Mesenchymal stem cell (in vitro differentiated cells and primary cell): ENCODE results near the gene AOC2.

Experiments
- DNase-seq: peaks from one replicate; pipeline ENCODE4 v3.0.0-alpha.2; 2013
- H2AFZ ChIP-seq: one replicate; pipeline ENCODE4 v1.6.1; 2013; ENCODE audit warnings: low read depth, mild to moderate bottlenecking, control low read depth, inconsistent platforms, low read length, moderate library complexity
- H2AK5ac ChIP-seq: 2 replicates; pipeline ENCODE4 v1.6.1; 2013; ENCODE audit warnings: low read length, moderate library complexity, mild to moderate bottlenecking, inconsistent platforms; ENCODE audit not compliant: severe bottlenecking
- H2BK120ac ChIP-seq: one replicate; pipeline ENCODE4 v1.6.1; 2013; ENCODE audit warnings: low read depth, mild to moderate bottlenecking, inconsistent platforms, low read length, moderate library complexity
- H2BK12ac ChIP-seq, 2 experiments: one replicate each; pipeline ENCODE4 v1.6.1; 2013; ENCODE audit warnings: inconsistent platforms in 2 of 2, low read length in 2 of 2, mild to moderate bottlenecking in 2 of 2, moderate library complexity in 2 of 2, control low read depth in 1 of 2
- H2BK15ac ChIP-seq: one replicate; pipeline ENCODE4 v1.6.1; 2013; ENCODE audit warnings: mild to moderate bottlenecking, low read depth, inconsistent platforms; ENCODE audit not compliant: poor library complexity, severe bottlenecking
- H2BK5ac ChIP-seq: 2 replicates; pipeline ENCODE4 v1.6.1; 2013; ENCODE audit warnings: low read depth, mild to moderate bottlenecking, low read length, control low read depth, inconsistent platforms; ENCODE audit not compliant: poor library complexity, severe bottlenecking
- H3K14ac ChIP-seq, 2 experiments: one replicate each; pipeline ENCODE4 v1.6.1; 2013; ENCODE audit warnings: inconsistent platforms in 2 of 2, low read length in 2 of 2, control low read depth in 1 of 2, mild to moderate bottlenecking in 1 of 2, moderate library complexity in 1 of 2
- H3K18ac ChIP-seq, 2 experiments: one replicate each; pipeline ENCODE4 v1.6.1; 2013; ENCODE audit warnings: inconsistent platforms in 2 of 2, low read length in 2 of 2, control low read depth in 1 of 2, low read depth in 1 of 2, mild to moderate bottlenecking in 1 of 2
- H3K23ac ChIP-seq, 2 experiments: one replicate each; pipeline ENCODE4 v1.6.1; 2013; ENCODE audit warnings: inconsistent platforms in 2 of 2, low read length in 2 of 2, mild to moderate bottlenecking in 2 of 2, moderate library complexity in 2 of 2, control low read depth in 1 of 2
- H3K27ac ChIP-seq: 2 replicates; pipeline ENCODE4 v1.5.1; 2013; ENCODE audit warnings: mild to moderate bottlenecking, moderate library complexity, low read length, control low read depth, inconsistent platforms; ENCODE audit not compliant: poor library complexity, severe bottlenecking
- H3K27me3 ChIP-seq, 2 experiments: 2 replicates each; pipeline versions ENCODE4 v1.6.1 to v1.7.0; 2013; ENCODE audit warnings: low read length in 2 of 2, mild to moderate bottlenecking in 2 of 2, moderate library complexity in 2 of 2, control low read depth in 1 of 2, inconsistent platforms in 1 of 2; ENCODE audit not compliant: control insufficient read depth in 1 of 2, insufficient read depth in 1 of 2
- H3K36me3 ChIP-seq, 2 experiments: 2 replicates each; pipeline versions ENCODE4 v1.6.1 to v1.7.0; 2013; ENCODE audit warnings: low read length in 2 of 2, control low read depth in 1 of 2, inconsistent platforms in 1 of 2, low read depth in 1 of 2, mild to moderate bottlenecking in 1 of 2; ENCODE audit not compliant: insufficient read depth in 2 of 2, control insufficient read depth in 1 of 2
- H3K4ac ChIP-seq, 2 experiments: one replicate each; pipeline ENCODE4 v1.6.1; 2013; ENCODE audit warnings: inconsistent platforms in 2 of 2, low read length in 2 of 2, mild to moderate bottlenecking in 2 of 2, moderate library complexity in 2 of 2, control low read depth in 1 of 2, low read depth in 1 of 2
- H3K4me1 ChIP-seq: 2 replicates; pipeline ENCODE4 v1.6.1; 2013; ENCODE audit warnings: low read depth, low read length, control low read depth; ENCODE audit not compliant: control insufficient read depth, insufficient read depth
- H3K4me2 ChIP-seq: 2 replicates; pipeline ENCODE4 v1.6.1; 2013; ENCODE audit warnings: low read length, mild to moderate bottlenecking, inconsistent platforms; ENCODE audit not compliant: poor library complexity, severe bottlenecking
- H3K4me3 ChIP-seq, 2 experiments: 2 replicates each; pipeline versions ENCODE4 v1.5.1 to v1.7.0; 2013; ENCODE audit warnings: low read length in 2 of 2, mild to moderate bottlenecking in 2 of 2, control low read depth in 1 of 2, low read depth in 1 of 2; ENCODE audit not compliant: insufficient read depth in 1 of 2
- H3K79me1 ChIP-seq: replicated peaks from 2 replicates; pipeline ENCODE4 v1.6.1; 2013; ENCODE audit warnings: mild to moderate bottlenecking, control low read depth, low read length, inconsistent platforms; ENCODE audit not compliant: poor library complexity, severe bottlenecking
- H3K9ac ChIP-seq: 2 replicates; pipeline ENCODE4 v1.7.0; 2013; ENCODE audit warnings: mild to moderate bottlenecking, low read length, moderate library complexity
- H3K9me3 ChIP-seq: 2 replicates; pipeline ENCODE4 v1.7.0; 2013; ENCODE audit warnings: mild to moderate bottlenecking, low read length; ENCODE audit not compliant: control insufficient read depth
- H4K8ac ChIP-seq: one replicate; pipeline ENCODE4 v1.6.1; 2013; ENCODE audit warnings: inconsistent platforms, mild to moderate bottlenecking, low read length, moderate library complexity
- H4K91ac ChIP-seq: one replicate; pipeline ENCODE4 v1.6.1; 2013; ENCODE audit warnings: mild to moderate bottlenecking, low read length, inconsistent platforms
- WGBS: methylation state at CpG from one replicate; pipeline ENCODE4 v1.1.7; 2013; ENCODE audit warnings: mixed read lengths; 5-methylcytosine and 5-hydroxymethylcytosine counted together

The AOC2 gene

DNA sequence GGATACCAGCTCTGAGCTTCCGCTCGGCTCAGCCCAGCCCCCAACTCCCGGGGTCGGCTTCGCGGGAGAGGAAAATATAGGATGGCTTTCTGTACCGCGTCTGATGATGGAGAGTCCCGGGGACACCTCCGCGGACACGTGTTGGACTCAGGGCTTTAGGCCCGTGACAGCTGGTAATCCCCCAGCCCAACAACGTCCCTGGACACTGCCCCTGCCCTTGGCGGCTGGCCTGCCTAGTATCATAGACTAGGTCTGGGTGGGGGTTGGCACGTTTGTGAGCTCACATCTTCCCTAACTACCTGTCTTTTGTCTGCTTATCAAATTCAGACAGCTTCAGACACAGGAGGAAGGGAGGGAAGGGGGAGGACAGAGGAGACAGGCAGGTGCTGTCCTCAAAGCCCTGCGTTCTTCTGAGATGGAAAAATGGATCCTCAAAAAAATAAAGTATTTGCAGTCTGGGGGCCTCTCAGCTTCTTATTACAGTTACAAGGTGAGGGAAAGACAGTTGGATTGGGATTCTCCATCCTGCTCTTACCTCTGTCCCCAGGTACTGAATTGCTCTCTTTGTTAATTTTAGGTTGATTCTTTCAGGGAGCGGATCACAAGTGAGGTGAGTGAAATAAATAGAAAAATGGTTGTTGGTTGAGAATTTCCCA lies 10.5 kb upstream of the AOC2 start:
- 7% methylated on average over 17 of the region's 18 CpGs for WGBS
- Histone ChIP-seq H2BK12ac (no peak overlapping the region), H4K91ac (peak overlapping the region; percentile 65), H3K36me3 (peaks cover 35 to 43% of the 10 kb centered on the region in 2 experiments), H2BK15ac (peak overlapping the region; percentile 6), H2AK5ac (no peak overlapping the region), H3K9me3 (no peaks in the 10 kb centered on the region), H3K4me2 (peak overlapping the region; percentile 77), H3K18ac (peak overlapping the region; percentile 82 to 91), H3K27me3 (peaks cover 0 to 3% of the 10 kb centered on the region in 2 experiments), H3K14ac (peak overlapping the region; percentile 23 to 26), H3K27ac (no peak overlapping the region), H2BK5ac (peak overlapping the region; percentile 10), H3K9ac (peak overlapping the region; percentile 99), H3K79me1 (peaks cover 27% of the 10 kb centered on the region), H3K4me1 (peaks cover 3% of the 10 kb centered on the region), H2AFZ (peak overlapping the region; percentile 6), H4K8ac (peak overlapping the region; percentile 75), H3K4me3 (peak overlapping the region; percentile 93 to 94), H3K23ac (peak overlapping the region in 1 of 2 experiments; percentile 2), H3K4ac (peak overlapping the region; percentile 71 to 89), H2BK120ac (no peak overlapping the region)
- no peak for DNase-seq

DNA sequence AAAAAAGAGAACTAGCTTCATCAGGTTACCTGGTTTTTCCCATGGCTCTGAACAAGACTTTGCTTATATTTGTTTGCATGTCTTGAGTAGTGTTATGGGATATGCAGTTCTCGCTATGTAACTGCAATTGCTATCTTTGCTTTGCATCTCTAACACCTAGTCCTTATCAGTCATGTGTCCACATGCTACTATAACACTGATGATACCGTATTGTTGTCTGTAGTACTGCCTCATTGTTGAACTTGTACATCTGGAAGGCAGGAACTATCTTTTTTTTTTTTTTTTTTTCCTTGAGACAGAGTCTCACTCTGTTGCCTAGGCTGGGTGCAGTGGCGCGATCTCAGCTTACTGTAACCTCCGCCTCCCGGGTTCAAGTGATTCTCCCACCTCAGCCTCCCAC lies 8.6 kb upstream of the AOC2 start:
- Histone ChIP-seq H2BK12ac (no peak overlapping the region), H3K18ac (no peak overlapping the region), H3K79me1 (peaks cover 31% of the 10 kb centered on the region), H3K14ac (no peak overlapping the region), H4K91ac (no peak overlapping the region), H3K4me3 (no peak overlapping the region), H3K4ac (no peak overlapping the region), H2AFZ (no peak overlapping the region), H4K8ac (no peak overlapping the region), H2BK120ac (no peak overlapping the region), H3K9me3 (no peaks in the 10 kb centered on the region), H2AK5ac (no peak overlapping the region), H3K36me3 (peaks cover 49 to 58% of the 10 kb centered on the region in 2 experiments), H3K23ac (no peak overlapping the region), H2BK5ac (no peak overlapping the region), H3K27me3 (no peaks in the 10 kb centered on the region), H3K27ac (no peak overlapping the region), H3K4me1 (peaks cover 3% of the 10 kb centered on the region), H3K9ac (peak overlapping the region; percentile 31), H3K4me2 (no peak overlapping the region), H2BK15ac (no peak overlapping the region)
- DNase-seq, result no peak
- WGBS, result 99% methylated on average over 6 of the region's 6 CpGs

DNA sequence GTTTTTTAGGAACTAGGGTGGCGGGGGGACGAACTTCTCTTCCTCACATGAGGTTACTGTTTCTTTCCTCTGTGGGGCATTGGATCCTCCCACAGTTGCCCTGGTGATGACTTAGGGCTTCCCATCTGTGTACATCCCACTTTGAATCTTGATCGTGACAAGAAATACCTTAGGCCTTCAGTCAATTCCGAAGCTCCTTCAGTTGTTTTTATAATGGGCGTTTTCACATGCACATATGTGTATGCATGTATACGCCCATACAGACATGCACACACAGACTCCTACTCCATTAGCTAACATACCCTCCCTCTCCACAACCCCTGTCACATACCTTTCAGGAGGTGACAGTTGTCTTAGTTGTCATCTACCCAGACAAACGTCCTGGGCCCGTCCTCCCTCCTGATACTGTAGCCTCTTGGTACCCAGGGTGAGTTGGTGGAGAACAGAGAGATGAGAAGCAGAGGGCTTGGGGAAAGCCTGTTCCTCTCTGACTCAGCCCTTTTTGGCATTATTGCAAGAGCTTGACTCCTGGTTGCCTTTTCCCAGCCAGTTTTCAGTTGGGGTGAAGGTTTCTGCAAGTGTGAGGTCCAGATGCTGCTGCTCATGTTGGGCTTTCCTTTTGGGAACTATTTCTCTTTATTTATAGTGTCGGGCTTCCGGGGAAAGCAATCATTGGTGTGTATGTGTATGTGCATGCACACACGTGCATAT lies 2.2 kb upstream of the AOC2 start:
- Histone ChIP-seq H3K36me3 (peaks cover 79 to 81% of the 10 kb centered on the region in 2 experiments), H3K4me2 (no peak overlapping the region), H2BK12ac (no peak overlapping the region), H3K14ac (no peak overlapping the region), H3K18ac (no peak overlapping the region), H2BK120ac (no peak overlapping the region), H3K4me1 (no peaks in the 10 kb centered on the region), H3K23ac (no peak overlapping the region), H4K8ac (no peak overlapping the region), H3K4me3 (no peak overlapping the region), H2AFZ (no peak overlapping the region), H4K91ac (no peak overlapping the region), H3K4ac (no peak overlapping the region), H2AK5ac (no peak overlapping the region), H3K27me3 (no peaks in the 10 kb centered on the region), H2BK15ac (no peak overlapping the region), H3K9ac (no peak overlapping the region), H3K79me1 (peaks cover 31% of the 10 kb centered on the region), H3K27ac (no peak overlapping the region), H2BK5ac (no peak overlapping the region), H3K9me3 (no peaks in the 10 kb centered on the region)
- WGBS, result 92% methylated on average over 11 of the region's 11 CpGs
- no peak for DNase-seq

DNA sequence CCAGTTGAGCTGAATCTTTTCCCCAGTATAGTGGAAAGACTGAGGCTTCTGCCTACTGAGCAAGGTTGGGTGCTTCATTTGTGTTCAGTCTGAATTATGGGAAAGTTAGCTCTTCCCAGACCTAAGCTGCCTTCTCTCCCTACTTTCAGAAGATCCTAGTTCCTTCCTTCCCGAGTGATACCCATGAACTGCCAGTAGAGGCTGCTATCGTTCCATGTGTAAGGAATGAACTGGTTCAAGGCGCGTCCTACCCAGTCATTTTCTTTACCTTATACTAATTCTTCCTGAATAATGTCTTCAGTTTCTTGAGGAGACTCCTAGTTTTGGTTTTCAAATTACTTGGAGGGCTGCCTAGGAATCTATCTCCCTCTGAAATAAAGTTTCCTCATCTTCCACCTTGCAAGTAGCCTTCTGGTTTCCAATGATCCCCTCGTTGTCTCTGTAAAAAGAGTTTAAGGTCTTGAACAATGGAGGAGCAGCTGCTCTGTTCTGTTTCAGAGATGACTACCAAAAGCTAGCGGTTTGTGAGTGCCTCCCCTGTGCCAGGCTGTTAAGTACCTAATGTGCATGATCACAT lies 934 bp upstream of the AOC2 start:
- 61% methylated on average over 5 of the region's 6 CpGs for WGBS
- H3K14ac ChIP-seq, result no peak overlapping the region

More for the DNA sequence above, 934 bp upstream of the AOC2 start:
- Histone ChIP-seq H3K4me3 (no peak overlapping the region), H3K4me2 (no peak overlapping the region), H2BK5ac (no peak overlapping the region), H3K36me3 (peaks cover 66 to 67% of the 10 kb centered on the region in 2 experiments), H2AK5ac (no peak overlapping the region), H3K9me3 (no peaks in the 10 kb centered on the region), H3K79me1 (peaks cover 23% of the 10 kb centered on the region), H2AFZ (no peak overlapping the region), H2BK120ac (no peak overlapping the region), H4K8ac (no peak overlapping the region), H3K27me3 (no peaks in the 10 kb centered on the region), H3K4ac (no peak overlapping the region), H3K23ac (no peak overlapping the region), H3K9ac (peak overlapping the region; percentile 0), H2BK15ac (no peak overlapping the region), H3K18ac (no peak overlapping the region), H2BK12ac (peak overlapping the region in 1 of 2 experiments; percentile 45), H4K91ac (no peak overlapping the region), H3K27ac (no peak overlapping the region), H3K4me1 (peaks cover under 1% of the 10 kb centered on the region)
- peak; percentile 73 for DNase-seq
